ENCODE results near the gene PITRM1.
A peak's percentile ranks its signal among the peaks of the same experiment; 100 is the strongest.

PITRM1 gene

DNA sequence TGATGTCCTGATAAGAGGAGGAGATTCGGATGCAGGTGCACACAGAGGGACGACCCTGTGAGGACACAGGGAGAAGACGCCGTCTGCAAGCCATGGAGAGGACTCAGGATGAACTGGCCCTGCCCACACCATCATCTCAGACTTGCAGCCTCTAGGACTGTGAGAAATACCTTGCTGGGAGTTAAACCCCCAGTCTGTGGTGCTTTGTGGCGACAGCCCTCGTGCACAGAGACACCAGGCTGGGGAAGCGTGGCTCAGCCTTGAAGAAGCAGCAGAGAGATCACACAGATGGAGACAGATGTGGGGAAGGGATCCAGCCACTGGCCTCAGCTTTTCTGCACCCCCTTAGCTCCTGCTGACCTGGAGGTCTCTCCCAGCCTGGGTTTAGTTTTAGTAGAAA is 26.3 kb upstream of the PITRM1 start:
- TF ChIP-seq, protein P1, sequence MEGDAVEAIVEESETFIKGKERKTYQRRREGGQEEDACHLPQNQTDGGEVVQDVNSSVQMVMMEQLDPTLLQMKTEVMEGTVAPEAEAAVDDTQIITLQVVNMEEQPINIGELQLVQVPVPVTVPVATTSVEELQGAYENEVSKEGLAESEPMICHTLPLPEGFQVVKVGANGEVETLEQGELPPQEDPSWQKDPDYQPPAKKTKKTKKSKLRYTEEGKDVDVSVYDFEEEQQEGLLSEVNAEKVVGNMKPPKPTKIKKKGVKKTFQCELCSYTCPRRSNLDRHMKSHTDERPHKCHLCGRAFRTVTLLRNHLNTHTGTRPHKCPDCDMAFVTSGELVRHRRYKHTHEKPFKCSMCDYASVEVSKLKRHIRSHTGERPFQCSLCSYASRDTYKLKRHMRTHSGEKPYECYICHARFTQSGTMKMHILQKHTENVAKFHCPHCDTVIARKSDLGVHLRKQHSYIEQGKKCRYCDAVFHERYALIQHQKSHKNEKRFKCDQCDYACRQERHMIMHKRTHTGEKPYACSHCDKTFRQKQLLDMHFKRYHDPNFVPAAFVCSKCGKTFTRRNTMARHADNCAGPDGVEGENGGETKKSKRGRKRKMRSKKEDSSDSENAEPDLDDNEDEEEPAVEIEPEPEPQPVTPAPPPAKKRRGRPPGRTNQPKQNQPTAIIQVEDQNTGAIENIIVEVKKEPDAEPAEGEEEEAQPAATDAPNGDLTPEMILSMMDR (IDR thresholded peaks at IDR 0.05; ENCODE audit: extremely low read depth, insufficient read depth, missing control alignments), result no peak
- in situ Hi-C loops (cut with MboI; ENCODE audit: low pct_unique_long_range_greater_than_20kb, low sequenced_read_pairs, unreplicated experiment), result no loop called here
- DNase-seq (ENCODE audit: low spot score), result no peak

DNA sequence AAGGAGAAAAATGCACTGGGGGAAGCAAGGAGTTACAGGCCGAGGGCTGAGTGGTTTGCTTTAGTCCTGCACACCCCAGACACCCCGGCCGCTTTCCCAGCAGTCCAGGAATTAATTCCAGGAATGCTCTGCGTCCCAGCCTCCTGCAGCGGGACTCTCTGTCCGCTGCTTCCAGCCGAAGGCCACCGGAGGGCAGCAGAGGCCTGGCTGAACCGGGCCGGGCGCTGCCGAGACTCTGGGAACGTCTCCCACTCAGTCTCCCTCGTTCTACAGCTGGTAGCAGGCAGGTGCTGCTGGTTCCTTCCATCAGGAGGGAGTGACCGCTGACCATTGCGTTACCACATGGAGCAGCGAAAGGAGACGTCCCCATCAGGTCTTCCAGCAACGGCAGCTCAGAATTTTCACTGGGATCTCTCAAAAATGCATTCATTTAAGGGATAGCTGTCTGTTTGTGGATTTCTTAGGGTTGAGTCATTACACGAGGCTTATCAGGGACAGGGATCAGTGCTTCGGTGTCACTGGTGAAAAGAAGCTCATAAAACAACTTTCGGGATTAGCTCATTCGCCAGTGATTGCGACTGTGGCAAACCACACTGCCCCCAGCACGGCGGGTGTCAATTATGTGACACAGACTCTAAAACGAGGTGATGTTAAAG is 24.9 kb upstream of the PITRM1 start:
- DNase-seq (ENCODE audit: low spot score), result peak; percentile 79
- in situ Hi-C loops (cut with MboI; ENCODE audit: low pct_unique_long_range_greater_than_20kb, low sequenced_read_pairs, unreplicated experiment), result no loop called here
- TF ChIP-seq, protein P1 (IDR thresholded peaks at IDR 0.05; ENCODE audit: extremely low read depth, insufficient read depth, missing control alignments), result peak; percentile 82

DNA sequence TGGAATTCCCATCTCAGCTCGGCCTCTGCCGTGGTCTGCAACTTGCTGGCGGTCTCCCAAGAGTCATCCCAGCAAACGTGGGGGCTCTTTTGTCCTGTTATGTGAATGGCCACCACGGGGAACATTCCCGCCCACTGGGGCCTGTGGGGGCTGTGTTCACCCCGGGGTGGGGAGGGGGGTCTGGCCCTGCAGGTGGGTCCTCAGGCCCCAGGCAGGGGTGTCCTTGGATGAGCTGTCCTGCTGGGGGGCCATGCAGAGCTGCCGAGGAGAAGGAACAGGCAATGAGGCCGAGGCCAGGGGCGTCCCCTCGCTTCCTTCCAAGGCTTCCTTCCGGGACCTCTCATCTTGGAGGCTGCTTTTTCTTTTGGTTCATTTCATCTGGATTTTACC is 24.4 kb upstream of the PITRM1 start:
- in situ Hi-C loops (cut with MboI; ENCODE audit: low pct_unique_long_range_greater_than_20kb, low sequenced_read_pairs, unreplicated experiment), result no loop called here
- TF ChIP-seq, protein P1 (IDR thresholded peaks at IDR 0.05; ENCODE audit: extremely low read depth, insufficient read depth, missing control alignments), result no peak
- DNase-seq (ENCODE audit: low spot score), result no peak

DNA sequence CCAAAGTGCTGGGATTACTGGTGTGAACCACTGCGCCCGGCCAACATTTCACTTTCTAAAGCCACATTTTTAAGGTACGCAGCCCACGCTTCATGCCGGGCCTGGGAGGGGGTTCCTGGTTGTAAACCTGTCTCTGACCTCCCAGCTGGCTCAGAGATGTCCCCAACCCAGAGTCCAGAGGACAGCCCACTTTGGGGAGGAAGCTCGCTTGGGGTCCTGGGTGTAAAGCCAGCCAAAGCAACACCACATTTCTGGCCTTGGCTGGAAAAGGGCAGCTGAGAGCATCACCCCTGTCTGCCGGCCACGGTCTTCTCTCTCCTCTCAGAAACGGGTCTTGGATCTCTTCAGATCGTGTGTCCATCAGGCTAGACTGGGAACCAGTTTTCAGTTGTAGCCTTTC is 23.9 kb upstream of the PITRM1 start:
- no peak for DNase-seq (ENCODE audit: low spot score)
- in situ Hi-C loops (cut with MboI; ENCODE audit: low pct_unique_long_range_greater_than_20kb, low sequenced_read_pairs, unreplicated experiment), result no loop called here
- TF ChIP-seq, protein P1 (IDR thresholded peaks at IDR 0.05; ENCODE audit: extremely low read depth, insufficient read depth, missing control alignments), result no peak

DNA sequence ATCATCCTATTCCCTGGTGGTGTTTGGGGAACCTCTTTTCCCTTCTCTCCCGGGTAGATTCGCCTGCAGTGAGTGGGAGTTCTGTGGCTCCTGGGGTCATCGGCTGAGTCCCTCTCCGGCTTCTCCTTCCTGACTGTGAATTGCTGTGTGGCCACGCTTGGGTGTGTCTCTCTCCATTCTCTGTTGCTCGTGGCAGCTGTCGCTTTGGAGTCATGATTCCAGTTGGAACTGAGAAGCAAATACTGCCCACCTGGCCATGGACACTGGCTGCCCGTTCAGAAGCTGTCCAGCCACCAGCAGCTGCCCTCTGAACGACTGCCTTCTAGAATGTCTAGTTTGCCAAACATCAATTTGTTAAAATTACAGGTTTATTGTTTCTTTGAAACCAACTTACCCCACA is 23.1 kb upstream of the PITRM1 start:
- TF ChIP-seq, protein P1 (IDR thresholded peaks at IDR 0.05; ENCODE audit: extremely low read depth, insufficient read depth, missing control alignments), result no peak
- no peak for DNase-seq (ENCODE audit: low spot score)
- in situ Hi-C loops (cut with MboI; ENCODE audit: low pct_unique_long_range_greater_than_20kb, low sequenced_read_pairs, unreplicated experiment), result no loop called here

DNA sequence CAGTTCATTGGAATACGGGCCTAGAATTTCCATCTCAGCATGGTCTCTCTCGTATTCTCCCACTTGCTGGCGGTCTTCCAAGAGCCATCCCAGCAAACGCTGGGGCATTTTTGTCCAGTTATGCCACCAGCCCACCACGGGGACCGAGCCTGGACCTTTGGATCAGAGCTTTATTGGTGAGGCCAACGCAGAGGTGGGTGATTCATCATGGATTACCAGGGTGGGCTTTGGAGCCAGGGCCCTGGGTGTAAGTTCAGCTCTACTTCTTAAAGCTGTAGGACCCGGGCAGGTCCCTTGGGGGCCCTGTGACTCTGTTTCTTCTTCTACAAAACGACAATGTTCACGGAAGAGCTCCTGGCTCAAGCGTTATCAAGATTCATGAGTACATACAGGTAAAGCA is 22.7 kb upstream of the PITRM1 start:
- TF ChIP-seq, protein P1 (IDR thresholded peaks at IDR 0.05; ENCODE audit: extremely low read depth, insufficient read depth, missing control alignments), result no peak
- DNase-seq (ENCODE audit: low spot score), result no peak
- in situ Hi-C loops (cut with MboI; ENCODE audit: low pct_unique_long_range_greater_than_20kb, low sequenced_read_pairs, unreplicated experiment), result no loop called here

Data from GM13977 (cell line).